Keratinocyte (primary cell): ENCODE data around the gene ZNF578.

Experiments
- EZH2 ChIP-seq: IDR thresholded peaks from one replicate; pipeline ENCODE4 v1.6.1; 2012; ENCODE audit warnings: inconsistent platforms, mild to moderate bottlenecking, low read length, moderate library complexity
- TF ChIP-seq, protein P1 (sequence below), 3 experiments: IDR thresholded peaks in 1 of 3; conservative IDR thresholded peaks in 1 of 3; optimal IDR thresholded peaks in 1 of 3; 2 replicates in 2 of 3; 3 replicates in 1 of 3; pipeline versions ENCODE3 to v1.5.1; 2011; ENCODE audit warnings: low read length in 3 of 3, mild to moderate bottlenecking in 3 of 3, moderate library complexity in 2 of 3, control low read depth in 1 of 3, inconsistent platforms in 1 of 3; ENCODE audit not compliant: insufficient read depth in 2 of 3; ENCODE audit errors: extremely low read depth in 1 of 3

GRCh38 chr19:52533901-52534300, 80.5 kb downstream of the ZNF578 start:
- TF ChIP-seq, protein P1, sequence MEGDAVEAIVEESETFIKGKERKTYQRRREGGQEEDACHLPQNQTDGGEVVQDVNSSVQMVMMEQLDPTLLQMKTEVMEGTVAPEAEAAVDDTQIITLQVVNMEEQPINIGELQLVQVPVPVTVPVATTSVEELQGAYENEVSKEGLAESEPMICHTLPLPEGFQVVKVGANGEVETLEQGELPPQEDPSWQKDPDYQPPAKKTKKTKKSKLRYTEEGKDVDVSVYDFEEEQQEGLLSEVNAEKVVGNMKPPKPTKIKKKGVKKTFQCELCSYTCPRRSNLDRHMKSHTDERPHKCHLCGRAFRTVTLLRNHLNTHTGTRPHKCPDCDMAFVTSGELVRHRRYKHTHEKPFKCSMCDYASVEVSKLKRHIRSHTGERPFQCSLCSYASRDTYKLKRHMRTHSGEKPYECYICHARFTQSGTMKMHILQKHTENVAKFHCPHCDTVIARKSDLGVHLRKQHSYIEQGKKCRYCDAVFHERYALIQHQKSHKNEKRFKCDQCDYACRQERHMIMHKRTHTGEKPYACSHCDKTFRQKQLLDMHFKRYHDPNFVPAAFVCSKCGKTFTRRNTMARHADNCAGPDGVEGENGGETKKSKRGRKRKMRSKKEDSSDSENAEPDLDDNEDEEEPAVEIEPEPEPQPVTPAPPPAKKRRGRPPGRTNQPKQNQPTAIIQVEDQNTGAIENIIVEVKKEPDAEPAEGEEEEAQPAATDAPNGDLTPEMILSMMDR (optimal IDR thresholded peaks at IDR 0.05 in 1 of 3, IDR thresholded peaks at IDR 0.05 in 1 of 3, conservative IDR thresholded peaks at IDR 0.05 in 1 of 3; ENCODE audit: extremely low read depth in 1 of 3, insufficient read depth in 2 of 3, low read length in 3 of 3), result no peak
- no peak for TF ChIP-seq EZH2
